K562 (cell line): ENCODE results near the gene COL15A1. TPM values are rescaled to one million over a fixed set of nuclear protein-coding genes. Genes with fewer than 3 reads are reported as not detected.

ENCODE experiments used
- CLOCK ChIP-seq: fragments of 250-450 bp; sonication (Bioruptor Pico); IDR thresholded peaks from 2 replicates; pipeline ENCODE4 v1.4.0; 2020; ENCODE audit warnings: mild to moderate bottlenecking, moderate library complexity, borderline replicate concordance
- CREB5 ChIP-seq: fragments of 250-450 bp; sonication (Bioruptor Pico); IDR thresholded peaks from 2 replicates; pipeline ENCODE4 v1.5.0; 2020; ENCODE audit warnings: mild to moderate bottlenecking
- CTBP1 ChIP-seq: fragments of 450-650 bp; IDR thresholded peaks from 2 replicates; pipeline ENCODE4 v1.6.1; 2016; ENCODE audit warnings: borderline replicate concordance
- KDM1A ChIP-seq, 2 experiments: fragments of 450-650 bp; IDR thresholded peaks; 2 replicates each; pipeline ENCODE4 v1.6.1; 2016; ENCODE audit warnings: mild to moderate bottlenecking in 2 of 2
- MYBL2 ChIP-seq, 2 experiments: fragments of 450-650 bp in 1 of 2; sonication (generic) in 1 of 2; formaldehyde crosslinking in 1 of 2; IDR thresholded peaks; 2 replicates each; pipeline versions ENCODE4 v1.6.1 to v1.8.1; 2017 to 2022; ENCODE audit warnings: borderline replicate concordance in 1 of 2, inconsistent platforms in 1 of 2, low read depth in 1 of 2, mild to moderate bottlenecking in 1 of 2, missing genetic modification reagents in 1 of 2, moderate library complexity in 1 of 2
- PRDM10 ChIP-seq: fragments of 450-650 bp; IDR thresholded peaks from 2 replicates; pipeline ENCODE4 v1.6.1; 2018; ENCODE audit not compliant: partially characterized antibody
- RFX1 ChIP-seq: fragments of 450-650 bp; IDR thresholded peaks from 2 replicates; pipeline ENCODE4 v1.6.1; 2016; ENCODE audit warnings: mild to moderate bottlenecking, moderate library complexity
- SMARCA5 ChIP-seq: fragments of 450-650 bp; IDR thresholded peaks from 2 replicates; pipeline ENCODE4 v1.6.1; 2016
- SP1 ChIP-seq: sonication (generic); formaldehyde crosslinking; IDR thresholded peaks from 2 replicates; pipeline ENCODE4 v1.8.1; 2022; ENCODE audit warnings: mild to moderate bottlenecking, missing genetic modification reagents
- STAG1 ChIP-seq: sonication (generic); formaldehyde crosslinking; IDR thresholded peaks from 2 replicates; pipeline ENCODE4 v1.5.0; 2020; ENCODE audit warnings: missing genetic modification reagents, borderline replicate concordance
- TSC22D4 ChIP-seq: fragments of 450-650 bp; IDR thresholded peaks from 2 replicates; pipeline ENCODE4 v1.6.1; 2016; ENCODE audit warnings: missing genetic modification characterization, missing biosample characterization, control low read depth
- ZNF384 ChIP-seq: IDR thresholded peaks from 2 replicates; pipeline ENCODE4 v1.6.1; 2012; ENCODE audit warnings: low read depth, low read length, improper control_type of control experiment
- ZNF407 ChIP-seq: fragments of 450-650 bp; IDR thresholded peaks from 2 replicates; pipeline ENCODE4 v1.6.1; 2016; ENCODE audit warnings: low read depth
- polyA plus RNA-seq, 8 experiments: library from polyadenylated mRNA; depleted of rRNA in 4 of 8; stranded (reverse) in 5 of 8; unstranded in 3 of 8; fragments of >200 nt; fragmentation: Nextera tagmentation in 2 of 8; fragmentation: Illumina TruSeq in 1 of 8; extraction: Ambion mirVana in 2 of 8; extraction: Trizol in 1 of 8; gene quantifications; 2 replicates each; pipeline versions ENCODE4 v1.2.1 to v1.2.3, GENCODE V29; 2011 to 2014; ENCODE audit warnings: inconsistent platforms in 1 of 8, missing spikeins in 1 of 8
- total RNA-seq, 7 experiments: library from RNA; depleted of rRNA in 6 of 7; stranded (reverse); fragments of >200 nt in 6 of 7; fragmentation: Illumina TruSeq in 2 of 7; extraction: Trizol in 2 of 7; gene quantifications; 2 replicates each; pipeline versions ENCODE4 v1.2.1 to v1.2.3, GENCODE V29; 2011 to 2021; ENCODE audit warnings: low replicate concordance in 1 of 7

COL15A1 gene
- total and polyA plus RNA-seq, 9 of the 15 experiments (the other 6 are each of a cell fraction or from before 2014, with no cell fraction given) = 0.46 to 5.1 (median 2.6) TPM

GRCh38 chr9:98943682-98944056, at the start of gene COL15A1 (continued):
- TF ChIP-seq CLOCK (CRISPR knock-in tag) = no peak
- no peak for TF ChIP-seq ZNF384
- no peak for TF ChIP-seq CREB5
- TF ChIP-seq KDM1A (IDR thresholded peaks at IDR 0.05) = no peak
- no peak for TF ChIP-seq SP1 (CRISPR knock-in tag)
- TF ChIP-seq TSC22D4 (tag) = no peak
- TF ChIP-seq SMARCA5 = no peak
- TF ChIP-seq STAG1 (CRISPR knock-in tag) = no peak
- no peak for TF ChIP-seq MYBL2 (IDR thresholded peaks at IDR 0.05; ENCODE audit: low read depth)
- no peak for TF ChIP-seq MYBL2 (CRISPR knock-in tag; IDR thresholded peaks at IDR 0.05; ENCODE audit: borderline replicate concordance)
- no peak for TF ChIP-seq PRDM10
- TF ChIP-seq ZNF407 = no peak
- no peak for TF ChIP-seq RFX1
- peak; percentile 82 for TF ChIP-seq CTBP1
